Activated CD8-positive, alpha-beta memory T cell treated with anti-CD3 and anti-CD28 coated beads, Interleukin-2, amount 10 ng/mL, durations not matched to agents 7 days and 5 days (primary cell): ENCODE results near the gene SUMO3. TPM values are rescaled to one million over a fixed set of nuclear protein-coding genes. Genes with fewer than 3 reads are reported as not detected.

Source experiments
- ATAC-seq: fragments of 150-1000 bp; cut with Tn5 transposase; one replicate; pipeline ENCODE4 v1.10.0; 2021; ENCODE audit warnings: moderate library complexity
- CTCF ChIA-PET: fragments of 350-600 bp; sonication (Branson Sonifier 250); formaldehyde crosslinking; loops from one replicate; lab custom pipeline; 2021; ENCODE audit warnings: antibody characterized with exemption; lab: Charles Lee
- DNase-seq: peaks from one replicate; pipeline ENCODE4 v3.0.0-alpha.2; 2020
- H3K27ac Mint-ChIP-seq: one replicate; pipeline ENCODE4 v1.8.0; 2021; ENCODE audit warnings: mild to moderate bottlenecking, mixed read lengths
- H3K27me3 Mint-ChIP-seq: one replicate; pipeline ENCODE4 v1.8.0; 2021; ENCODE audit warnings: mixed read lengths
- H3K36me3 Mint-ChIP-seq: one replicate; pipeline ENCODE4 v1.8.0; 2021; ENCODE audit warnings: mild to moderate bottlenecking, mixed read lengths
- H3K4me1 Mint-ChIP-seq: one replicate; pipeline ENCODE4 v1.8.0; 2021; ENCODE audit warnings: mixed read lengths
- H3K4me3 Mint-ChIP-seq: one replicate; pipeline ENCODE4 v1.8.0; 2021; ENCODE audit warnings: mild to moderate bottlenecking, moderate library complexity, mixed read lengths
- H3K9me3 Mint-ChIP-seq: one replicate; pipeline ENCODE4 v1.8.0; 2022; ENCODE audit warnings: low read depth, mixed read lengths
- total RNA-seq, 2 experiments: library from RNA; stranded (reverse); gene quantifications; one replicate each; pipeline ENCODE4 v1.2.3, GENCODE V29; 2021

The SUMO3 gene
- total RNA-seq, 2 experiments from 2014 or later, result 86.1 to 93.7 TPM

GRCh38 chr21:44815225-44815624 lies 2.6 kb downstream of the SUMO3 start:
- no peak for DNase-seq
- H3K27me3 Mint-ChIP-seq, result no peaks in the 10 kb centered on the region
- no peak overlapping the region for H3K4me3 Mint-ChIP-seq
- H3K36me3 Mint-ChIP-seq, result peaks cover 5% of the 10 kb centered on the region
- H3K4me1 Mint-ChIP-seq, result peaks cover 22% of the 10 kb centered on the region
- no peak for ATAC-seq
- no peak overlapping the region for H3K27ac Mint-ChIP-seq
- CTCF ChIA-PET, result interaction anchor here (2.7 kb wide), 1 partner anchor 14 kb away, joined by 14 read pairs; the partner anchor contains the start of gene UBE2G2
- H3K9me3 Mint-ChIP-seq, result no peaks in the 10 kb centered on the region

- no peaks in the 10 kb centered on the region for H3K9me3 Mint-ChIP-seq
- no peak overlapping the region for H3K27ac Mint-ChIP-seq
- H3K36me3 Mint-ChIP-seq, result peaks cover 5% of the 10 kb centered on the region
- ATAC-seq (no peak), DNase-seq (no peak)
- H3K4me1 Mint-ChIP-seq, result peaks cover 22% of the 10 kb centered on the region
- CTCF ChIA-PET, result interaction anchor here (2.7 kb wide), 1 partner anchor 13 kb away, joined by 14 read pairs; the partner anchor contains the start of gene UBE2G2
- no peak overlapping the region for H3K4me3 Mint-ChIP-seq
- no peaks in the 10 kb centered on the region for H3K27me3 Mint-ChIP-seq
These were observed 3.3 kb downstream of the SUMO3 start for GRCh38 chr21:44814498-44815023.

GRCh38 chr21:44813727-44814126 lies 4.1 kb downstream of the SUMO3 start:
- CTCF ChIA-PET, result interaction anchor here (0.8 kb wide), 1 partner anchor 13 kb away, joined by 3 read pairs; no protein-coding TSS in a partner anchor
- no peaks in the 10 kb centered on the region for H3K27me3 Mint-ChIP-seq
- H3K27ac Mint-ChIP-seq, result no peak overlapping the region
- H3K4me3 Mint-ChIP-seq, result no peak overlapping the region
- no peaks in the 10 kb centered on the region for H3K9me3 Mint-ChIP-seq
- no peak for DNase-seq
- no peak for ATAC-seq
- peaks cover 22% of the 10 kb centered on the region for H3K4me1 Mint-ChIP-seq
- H3K36me3 Mint-ChIP-seq, result peaks cover 10% of the 10 kb centered on the region

- no peak for ATAC-seq
- DNase-seq, result no peak
- Mint-ChIP-seq H3K9me3 (no peaks in the 10 kb centered on the region), H3K4me1 (peaks cover 22% of the 10 kb centered on the region), H3K27ac (no peak overlapping the region), H3K4me3 (no peak overlapping the region), H3K27me3 (no peaks in the 10 kb centered on the region), H3K36me3 (peaks cover 10% of the 10 kb centered on the region)
- CTCF ChIA-PET, result interaction anchor here (0.7 to 0.8 kb wide), 2 partner anchors 12 to 323 kb away, joined by 3 read pairs; no protein-coding TSS in a partner anchor
These were observed 4.7 kb downstream of the SUMO3 start for GRCh38 chr21:44813149-44813548.

- no peaks in the 10 kb centered on the region for H3K27me3 Mint-ChIP-seq
These were observed 5.2 kb downstream of the SUMO3 start for GRCh38 chr21:44812640-44813039.

GRCh38 chr21:44810779-44811178 lies 7.1 kb downstream of the SUMO3 start:
- ATAC-seq, result no peak
- Mint-ChIP-seq H3K9me3 (no peaks in the 10 kb centered on the region), H3K27ac (no peak overlapping the region), H3K27me3 (no peaks in the 10 kb centered on the region), H3K4me3 (no peak overlapping the region), H3K4me1 (peaks cover 20% of the 10 kb centered on the region), H3K36me3 (peaks cover 21% of the 10 kb centered on the region)
- no peak for DNase-seq
- CTCF ChIA-PET, result no interaction called here

More at GRCh38 chr21:44812640-44813039, 5.2 kb downstream of the SUMO3 start:
- CTCF ChIA-PET, result interaction anchor here (0.7 kb wide), 1 partner anchor 322 kb away, joined by 3 read pairs; no protein-coding TSS in a partner anchor
- peaks cover 22% of the 10 kb centered on the region for H3K4me1 Mint-ChIP-seq
- no peak for DNase-seq
- peaks cover 10% of the 10 kb centered on the region for H3K36me3 Mint-ChIP-seq
- H3K4me3 Mint-ChIP-seq, result no peak overlapping the region
- no peak for ATAC-seq
- H3K27ac Mint-ChIP-seq, result no peak overlapping the region
- no peaks in the 10 kb centered on the region for H3K9me3 Mint-ChIP-seq

GRCh38 chr21:44805859-44806258 lies 12.0 kb downstream of the SUMO3 start:
- Mint-ChIP-seq H3K4me3 (no peak overlapping the region), H3K27me3 (no peaks in the 10 kb centered on the region), H3K9me3 (no peaks in the 10 kb centered on the region), H3K36me3 (peaks cover 39% of the 10 kb centered on the region), H3K4me1 (peaks cover 21% of the 10 kb centered on the region), H3K27ac (no peak overlapping the region)
- no peak for ATAC-seq
- CTCF ChIA-PET, result interaction anchor here (1.0 to 4.9 kb wide), 2 partner anchors 12 to 127 kb away, joined by 3 to 25 read pairs; no protein-coding TSS in a partner anchor
- no peak for DNase-seq

- CTCF ChIA-PET, result interaction anchor here (1.2 to 4.9 kb wide), 2 partner anchors 11 to 70 kb away, joined by 4 to 25 read pairs; no protein-coding TSS in a partner anchor
- H3K27me3 Mint-ChIP-seq, result no peaks in the 10 kb centered on the region
These were observed 12.6 kb downstream of the SUMO3 start for GRCh38 chr21:44805226-44805625.

GRCh38 chr21:44804762-44805161 lies 13.1 kb downstream of the SUMO3 start:
- no peak overlapping the region for H3K4me3 Mint-ChIP-seq
- no peaks in the 10 kb centered on the region for H3K27me3 Mint-ChIP-seq
- CTCF ChIA-PET, result interaction anchor here (1.2 to 4.9 kb wide), 3 partner anchors 11 to 127 kb away, joined by 4 to 25 read pairs (median 5); no protein-coding TSS in a partner anchor
- H3K36me3 Mint-ChIP-seq, result peaks cover 39% of the 10 kb centered on the region
- H3K4me1 Mint-ChIP-seq, result peaks cover 31% of the 10 kb centered on the region
- DNase-seq (no peak), ATAC-seq (no peak)
- H3K27ac Mint-ChIP-seq, result no peak overlapping the region
- no peaks in the 10 kb centered on the region for H3K9me3 Mint-ChIP-seq

More at GRCh38 chr21:44805226-44805625, 12.6 kb downstream of the SUMO3 start:
- Mint-ChIP-seq H3K9me3 (no peaks in the 10 kb centered on the region), H3K36me3 (peaks cover 39% of the 10 kb centered on the region), H3K4me1 (peaks cover 27% of the 10 kb centered on the region), H3K4me3 (no peak overlapping the region), H3K27ac (no peak overlapping the region)
- ATAC-seq, result no peak
- no peak for DNase-seq

GRCh38 chr21:44803651-44804050 lies 14.2 kb downstream of the SUMO3 start:
- no peaks in the 10 kb centered on the region for H3K27me3 Mint-ChIP-seq
- peaks cover 40% of the 10 kb centered on the region for H3K4me1 Mint-ChIP-seq
- peaks cover 37% of the 10 kb centered on the region for H3K36me3 Mint-ChIP-seq
- no peak overlapping the region for H3K27ac Mint-ChIP-seq
- ATAC-seq, result no peak
- no peaks in the 10 kb centered on the region for H3K9me3 Mint-ChIP-seq
- CTCF ChIA-PET, result interaction anchor here (1.0 to 4.9 kb wide), 5 partner anchors 10 to 293 kb away, joined by 3 to 25 read pairs (median 4); no protein-coding TSS in a partner anchor
- no peak for DNase-seq
- no peak overlapping the region for H3K4me3 Mint-ChIP-seq

- Mint-ChIP-seq H3K36me3 (peaks cover 46% of the 10 kb centered on the region), H3K4me3 (peak overlapping the region; percentile 99), H3K27me3 (no peaks in the 10 kb centered on the region), H3K9me3 (no peaks in the 10 kb centered on the region), H3K27ac (peak overlapping the region; percentile 76), H3K4me1 (peaks cover 49% of the 10 kb centered on the region)
- DNase-seq (no peak), ATAC-seq (peak; percentile 5)
- CTCF ChIA-PET, result interaction anchor here (1.0 to 4.9 kb wide), 16 partner anchors 9 to 313 kb away, joined by 3 to 56 read pairs (median 6); partner anchors contain the start of genes KRTAP12-3, PTTG1IP and SUMO3
These were observed 15.3 kb downstream of the SUMO3 start for GRCh38 chr21:44802396-44803153.

GRCh38 chr21:44801468-44802395 lies 16.1 kb downstream of the SUMO3 start, which contains the start of gene UBE2G2:
UBE2G2 (minus strand) TSS chr21:44801820; CDS start chr21:44801748, 72 bp downstream.
- Mint-ChIP-seq H3K27ac (peak within 1 kb of the TSS; percentile 92), H3K27me3 (no peaks in the 10 kb centered on the region), H3K9me3 (no peaks in the 10 kb centered on the region), H3K4me1 (peaks cover 49% of the 10 kb centered on the region), H3K4me3 (peak within 1 kb of the TSS; percentile 99), H3K36me3 (peaks cover 47% of the 10 kb centered on the region)
- CTCF ChIA-PET, result interaction anchor here (0.7 to 4.3 kb wide), 26 partner anchors 8 to 338 kb away, joined by 3 to 56 read pairs (median 5); partner anchors contain the start of genes KRTAP12-3, PTTG1IP and SUMO3
- ATAC-seq (peak; percentile 96), DNase-seq (peak; percentile 86)
